Measurements from ENCODE around the gene VTN.

Gene VTN

DNA sequence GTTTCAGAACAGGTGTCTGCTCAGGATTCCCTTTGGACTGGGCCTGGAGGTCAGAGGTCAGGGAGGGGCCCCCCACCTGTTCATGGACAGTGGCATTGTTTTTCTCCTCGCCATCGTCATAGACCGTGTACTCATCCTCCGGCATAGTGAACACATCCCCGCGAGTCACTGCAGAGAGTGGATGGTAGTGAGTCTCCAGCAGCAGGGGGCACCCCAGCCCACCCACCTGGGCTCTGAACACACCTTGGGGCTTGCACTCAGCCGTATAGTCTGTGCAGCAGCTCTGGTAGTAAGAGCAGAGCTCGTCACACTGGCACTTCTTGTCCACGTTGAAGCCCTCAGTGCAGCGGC, 448 bp downstream of the VTN start:
- no peak for DNase-seq (ENCODE audit: low read depth in 2 of 2, low spot score in 1 of 2)

GRCh38 chr17:28368915-28369683, 1.0 kb downstream of the VTN start:
- no peak for DNase-seq (ENCODE audit: low read depth in 2 of 2, low spot score in 1 of 2)

DNA sequence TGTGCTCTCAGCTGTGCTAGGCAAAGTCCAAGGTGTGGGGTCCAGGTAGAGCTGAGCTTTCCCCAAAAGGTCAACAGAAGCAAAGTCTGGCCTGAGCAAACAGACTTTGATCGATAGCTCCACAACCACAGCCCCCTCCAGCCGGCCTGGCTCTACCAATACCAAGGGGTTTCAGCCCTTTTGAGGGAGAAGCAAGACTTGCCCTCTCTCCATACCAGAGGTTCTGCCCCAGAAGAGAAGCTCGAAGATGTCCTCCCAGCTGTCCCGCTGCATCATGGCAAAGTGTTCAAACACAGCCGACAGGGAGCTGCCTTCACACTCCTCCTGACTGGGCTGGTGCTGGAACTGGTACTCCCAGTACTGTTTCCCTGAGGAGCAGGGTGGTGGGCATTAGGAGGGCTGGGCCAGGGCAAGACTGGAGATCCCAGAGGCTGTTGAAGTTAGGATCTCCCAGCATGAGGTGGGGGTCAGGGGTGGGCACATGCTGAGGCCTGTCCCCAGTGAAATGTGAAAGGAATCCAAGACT, 1.7 kb downstream of the VTN start:
- no peak for DNase-seq (ENCODE audit: low read depth in 2 of 2, low spot score in 1 of 2)

GRCh38 chr17:28367641-28368305, 2.3 kb downstream of the VTN start:
- DNase-seq (ENCODE audit: low read depth in 2 of 2, low spot score in 1 of 2), result no peak

- DNase-seq (ENCODE audit: low read depth in 2 of 2, low spot score in 1 of 2), result no peak
Measured at GRCh38 chr17:28366605-28367004, 3.5 kb downstream of the VTN start.

- DNase-seq (ENCODE audit: low read depth in 2 of 2, low spot score in 1 of 2), result no peak
Measured at GRCh38 chr17:28365487-28365886, 4.6 kb downstream of the VTN start.

GRCh38 chr17:28364665-28365363, 5.3 kb downstream of the VTN start, which contains the start of gene SEBOX:
TSS of gene SEBOX (minus strand) at chr17:28365199. CDS start at chr17:28365151, 48 bp downstream.
- DNase-seq (ENCODE audit: low read depth in 2 of 2, low spot score in 1 of 2), result no peak

GRCh38 chr17:28363776-28364650, 6.1 kb downstream of the VTN start:
- no peak for DNase-seq (ENCODE audit: low read depth in 2 of 2, low spot score in 1 of 2)

- DNase-seq (ENCODE audit: low read depth in 2 of 2, low spot score in 1 of 2), result no peak
Measured at GRCh38 chr17:28363186-28363585, 6.9 kb downstream of the VTN start.

DNA sequence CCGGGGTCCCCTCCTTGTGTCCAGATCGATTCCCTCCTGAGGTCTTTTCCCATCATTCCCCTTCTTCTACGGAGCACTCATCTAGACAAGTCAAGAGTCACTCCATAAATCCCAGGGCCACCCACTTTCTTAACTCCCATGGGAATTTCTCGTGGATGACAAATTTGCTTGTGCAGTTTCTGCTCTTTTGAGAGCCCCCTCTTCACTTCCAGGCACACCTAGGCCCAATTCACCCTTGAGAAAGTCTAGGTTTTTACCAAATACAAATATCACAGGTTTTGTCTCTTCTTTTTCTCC, 12.3 kb downstream of the VTN start:
- no peak for DNase-seq (ENCODE audit: low read depth in 2 of 2, low spot score in 1 of 2)

DNA sequence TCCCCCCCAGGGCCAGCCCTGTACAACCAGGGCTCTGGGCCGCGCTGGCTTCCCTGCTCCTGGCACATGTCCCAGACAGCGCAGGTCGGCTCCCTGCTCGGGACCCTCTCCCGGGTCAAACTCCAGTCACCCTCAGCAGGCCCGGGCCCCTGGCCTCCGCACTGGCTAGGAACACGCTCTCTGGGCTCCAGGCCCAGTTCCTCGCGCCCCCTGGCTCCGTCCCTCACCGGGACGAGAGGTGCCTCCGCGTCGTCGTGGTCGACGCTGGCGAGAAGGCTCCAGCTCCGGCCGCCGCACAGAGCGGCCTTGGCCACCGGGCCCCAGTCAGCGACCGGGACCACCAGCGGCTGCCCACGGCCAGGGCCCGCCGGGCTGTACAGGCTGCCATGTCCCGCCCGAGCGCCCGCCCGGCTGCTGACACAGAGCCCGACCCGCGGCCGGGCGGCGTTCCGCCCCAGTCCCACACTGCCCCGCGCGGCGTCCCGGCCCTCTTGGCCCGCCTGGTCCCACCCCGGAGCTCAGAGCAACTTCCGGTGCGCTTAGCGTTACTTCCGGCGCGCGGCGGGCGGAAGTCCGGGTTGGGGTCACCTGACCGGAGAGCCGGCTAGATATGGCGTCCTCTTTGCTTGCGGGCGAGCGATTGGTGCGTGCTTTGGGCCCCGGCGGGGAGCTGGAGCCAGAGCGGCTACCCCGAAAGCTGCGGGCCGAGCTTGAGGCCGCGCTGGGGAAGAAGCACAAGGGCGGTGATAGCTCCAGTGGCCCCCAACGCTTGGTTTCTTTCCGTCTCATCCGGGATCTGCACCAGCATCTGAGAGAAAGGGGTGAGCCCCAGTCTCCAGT, 12.8 kb downstream of the VTN start, which contains the start of gene POLDIP2:
POLDIP2 (minus strand) TSS at position 467 of the 840 bp plus-strand sequence; CDS start at position 388, 79 bp downstream.
- peak; percentile 87 to 91 for DNase-seq (ENCODE audit: low read depth in 2 of 2, low spot score in 1 of 2)

DNA sequence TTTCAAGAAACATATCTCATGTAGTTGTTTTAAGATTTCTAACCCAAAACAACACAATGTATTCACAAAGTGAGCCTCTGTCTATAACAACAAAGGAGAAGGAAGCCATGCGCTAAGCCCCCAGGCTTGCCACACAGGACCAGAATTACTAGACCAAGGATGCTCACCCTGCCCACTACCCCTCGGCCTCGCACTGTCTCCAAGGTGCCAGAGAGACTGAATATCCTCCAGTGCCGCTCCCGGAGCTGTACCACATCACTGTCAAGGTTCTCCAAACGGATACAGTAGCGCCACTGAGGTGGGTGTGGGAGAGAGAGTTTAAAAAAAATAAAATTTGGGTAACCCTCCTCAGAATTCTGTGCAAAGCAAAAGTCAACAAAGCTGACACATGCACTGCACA, 19.8 kb downstream of the VTN start:
- no peak for DNase-seq (ENCODE audit: low read depth in 2 of 2, low spot score in 1 of 2)

- DNase-seq (ENCODE audit: low read depth in 2 of 2, low spot score in 1 of 2), result no peak
Measured at GRCh38 chr17:28348979-28349378, 21.1 kb downstream of the VTN start.

DNA sequence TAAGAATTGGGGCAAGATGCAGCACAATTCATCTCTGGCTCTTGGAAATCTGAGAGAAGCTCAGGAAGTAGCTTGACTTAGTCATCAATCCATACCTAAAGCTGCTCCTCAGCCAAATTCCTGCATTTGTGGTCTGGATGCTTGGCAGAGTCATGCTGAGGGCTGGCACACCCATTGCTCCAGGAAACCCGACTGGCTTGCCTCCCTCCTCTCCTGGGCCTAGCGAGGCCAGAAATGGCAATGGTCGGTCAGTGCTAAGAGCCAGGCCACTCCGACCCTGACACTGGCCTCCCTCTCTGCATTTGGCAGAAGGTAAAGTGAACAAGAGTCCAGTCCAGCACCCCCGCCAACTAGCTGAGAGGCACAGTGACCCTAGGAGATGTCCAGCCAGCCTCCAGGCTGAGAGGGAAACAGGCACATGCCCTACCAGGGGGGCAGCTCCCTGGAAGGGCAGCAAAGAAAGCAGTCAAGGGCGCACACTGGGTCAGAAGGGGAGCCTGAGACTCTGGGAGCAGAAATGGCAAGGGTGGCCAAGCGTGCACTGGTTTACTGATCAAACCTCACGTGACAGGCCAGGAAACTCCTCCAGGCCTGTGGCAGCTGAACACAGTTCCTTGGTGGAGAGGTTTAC, 22.7 kb downstream of the VTN start:
- DNase-seq (ENCODE audit: low read depth in 2 of 2, low spot score in 1 of 2), result no peak

DNA sequence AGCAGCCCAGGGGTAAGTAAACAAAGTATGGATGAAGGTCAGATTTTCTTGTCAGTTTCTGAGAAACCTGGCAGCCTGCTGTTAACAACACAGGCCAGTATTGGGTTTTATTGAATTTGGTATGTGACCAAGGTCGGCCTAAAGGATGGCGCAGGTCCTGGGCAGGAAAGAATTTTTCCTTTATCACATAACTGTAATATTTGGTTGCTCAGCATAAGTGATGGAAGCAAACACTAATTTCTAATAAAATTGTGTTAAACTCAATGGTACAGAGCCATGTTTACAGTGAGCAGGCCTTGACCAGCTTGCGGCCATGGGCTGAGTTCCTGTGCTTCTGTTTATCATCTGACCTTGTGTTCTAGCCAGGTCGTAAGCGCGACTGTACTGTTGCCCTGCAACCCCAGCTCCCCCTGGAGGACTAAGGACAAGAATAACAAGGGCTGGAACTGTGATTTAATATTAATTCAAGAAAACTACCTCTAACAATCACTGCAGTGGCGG, 23.3 kb downstream of the VTN start:
- no peak for DNase-seq (ENCODE audit: low read depth in 2 of 2, low spot score in 1 of 2)

DNA sequence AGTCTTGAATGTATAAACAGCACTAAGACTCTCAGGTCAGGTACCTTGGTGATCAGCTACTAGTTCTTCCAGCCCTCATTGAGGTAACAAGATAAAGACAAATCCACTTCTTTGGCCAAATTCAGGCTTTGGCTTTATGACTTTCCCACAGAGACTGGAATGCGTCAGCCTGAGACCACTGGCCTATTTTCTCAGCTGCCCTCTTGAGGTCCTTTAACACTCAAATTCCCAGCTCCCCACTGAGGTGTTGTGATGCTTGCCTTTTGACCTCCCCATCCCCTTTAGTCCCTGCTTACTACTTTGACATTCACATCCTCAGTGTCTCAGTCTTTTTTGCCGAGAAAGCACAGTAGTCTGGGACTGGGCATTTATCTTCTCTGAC, 23.9 kb downstream of the VTN start:
- DNase-seq (ENCODE audit: low read depth in 2 of 2, low spot score in 1 of 2), result no peak

- DNase-seq (ENCODE audit: low read depth in 2 of 2, low spot score in 1 of 2), result no peak
Measured at GRCh38 chr17:28345419-28346198, 24.5 kb downstream of the VTN start.

DNA sequence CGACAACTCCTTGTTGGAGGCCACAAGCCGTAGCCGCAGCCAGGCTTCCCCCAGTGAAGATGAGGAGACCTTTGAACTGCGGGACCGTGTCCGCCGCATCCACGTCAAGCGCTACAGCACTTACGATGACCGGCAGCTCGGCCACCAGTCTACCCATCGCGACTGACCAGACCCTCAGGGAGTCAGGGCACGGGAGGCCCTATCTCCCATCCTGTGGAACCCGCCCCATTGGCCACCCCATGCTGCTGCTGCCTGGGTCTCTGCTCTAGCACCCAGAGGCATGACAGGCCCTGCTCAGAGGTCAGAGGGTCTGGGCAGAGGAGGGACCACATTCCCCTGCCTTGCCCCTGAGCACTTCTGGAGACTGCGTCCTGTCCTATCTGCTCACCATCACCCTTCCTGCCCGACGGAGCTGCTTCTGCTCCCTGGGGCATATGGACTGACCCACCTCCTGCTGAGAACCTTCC, 25.6 kb downstream of the VTN start:
- no peak for DNase-seq (ENCODE audit: low read depth in 2 of 2, low spot score in 1 of 2)

GRCh38 chr17:28344011-28344410, 26.1 kb downstream of the VTN start:
- no peak for DNase-seq (ENCODE audit: low read depth in 2 of 2, low spot score in 1 of 2)
